Measurements from ENCODE around the gene KRT33B. TPM values are rescaled to one million over a fixed set of nuclear protein-coding genes. Genes with fewer than 3 reads are reported as not detected.

Gene KRT33B
- total and polyA plus RNA-seq, 2 experiments from 2014 or later: 0.35 TPM; not detected in 1

DNA sequence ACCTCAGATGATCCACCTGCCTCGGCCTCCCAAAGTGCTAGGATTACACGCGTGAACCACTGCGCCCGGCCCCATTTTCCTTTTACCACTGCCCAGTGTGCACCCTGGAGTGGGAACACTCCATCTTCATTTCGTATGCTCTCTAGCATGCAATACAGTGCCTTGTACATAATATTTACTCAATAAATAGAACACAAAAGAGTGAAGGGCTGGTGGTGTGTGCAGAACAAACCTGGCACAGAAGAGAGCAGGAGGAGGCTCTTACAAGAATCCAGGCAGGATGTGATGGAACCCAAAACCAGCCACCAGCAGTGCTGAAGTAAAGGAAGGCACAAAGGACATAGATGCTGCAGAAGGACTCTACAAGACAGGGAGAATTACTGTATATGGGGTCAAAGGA lies 47.5 kb upstream of the KRT33B start:
- peaks cover 20% of the 10 kb centered on the region for H3K4me1 ChIP-seq (ENCODE audit: insufficient read depth)
- H3K27ac ChIP-seq: peak overlapping the region; percentile 1

DNA sequence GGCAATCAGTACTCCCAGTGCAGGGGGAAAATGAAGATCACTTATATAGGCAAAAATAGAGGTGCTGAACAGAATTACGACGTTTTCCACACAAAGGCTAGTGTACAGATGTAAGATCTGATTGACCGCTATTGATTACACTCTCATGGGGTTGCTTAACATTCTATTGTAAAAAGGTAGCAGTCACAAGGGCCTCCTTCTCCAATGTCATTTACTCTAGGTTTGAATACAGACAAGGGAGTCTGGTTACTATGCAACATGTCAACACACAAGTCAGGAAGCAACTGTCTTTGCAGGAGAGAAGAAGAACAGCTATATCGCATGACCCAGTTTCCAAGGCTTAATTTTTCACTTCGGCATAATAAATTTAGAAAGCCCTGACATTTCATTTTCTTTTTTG lies 46.9 kb upstream of the KRT33B start:
- H3K9me2 ChIP-seq (replicated peaks; ENCODE audit: insufficient read depth): no peaks in the 10 kb centered on the region
- WGBS (ENCODE audit: low lambda C conversion rate, missing lambda C conversion rate): 82% methylated on average over 5 of the region's 5 CpGs

More for the DNA sequence above, 47.5 kb upstream of the KRT33B start:
- Histone ChIP-seq H2AFZ (no peak overlapping the region), H3K4me3 (no peak overlapping the region), H3K9me3 (ENCODE audit: low read depth) (no peaks in the 10 kb centered on the region), H4K20me1 (ENCODE audit: insufficient read depth, poor library complexity, severe bottlenecking) (no peaks in the 10 kb centered on the region), H3K27me3 (no peaks in the 10 kb centered on the region), H3K9me2 (replicated peaks; ENCODE audit: insufficient read depth) (no peaks in the 10 kb centered on the region), H3K79me2 (no peaks in the 10 kb centered on the region), H3K4me2 (no peak overlapping the region), H3K36me3 (replicated peaks; ENCODE audit: insufficient read depth, low read depth) (no peaks in the 10 kb centered on the region)
- WGBS (ENCODE audit: low lambda C conversion rate, missing lambda C conversion rate): 95% methylated on average over 6 of the region's 6 CpGs
- no peak for DNase-seq (ENCODE audit: low spot score)
- TF ChIP-seq EZH2 (IDR thresholded peaks at IDR 0.05; ENCODE audit: borderline replicate concordance) (no peak), EZH2phosphoT487 (IDR thresholded peaks at IDR 0.05; ENCODE audit: low read depth, severe bottlenecking, unreplicated experiment) (no peak)
- TF ChIP-seq, protein P1, sequence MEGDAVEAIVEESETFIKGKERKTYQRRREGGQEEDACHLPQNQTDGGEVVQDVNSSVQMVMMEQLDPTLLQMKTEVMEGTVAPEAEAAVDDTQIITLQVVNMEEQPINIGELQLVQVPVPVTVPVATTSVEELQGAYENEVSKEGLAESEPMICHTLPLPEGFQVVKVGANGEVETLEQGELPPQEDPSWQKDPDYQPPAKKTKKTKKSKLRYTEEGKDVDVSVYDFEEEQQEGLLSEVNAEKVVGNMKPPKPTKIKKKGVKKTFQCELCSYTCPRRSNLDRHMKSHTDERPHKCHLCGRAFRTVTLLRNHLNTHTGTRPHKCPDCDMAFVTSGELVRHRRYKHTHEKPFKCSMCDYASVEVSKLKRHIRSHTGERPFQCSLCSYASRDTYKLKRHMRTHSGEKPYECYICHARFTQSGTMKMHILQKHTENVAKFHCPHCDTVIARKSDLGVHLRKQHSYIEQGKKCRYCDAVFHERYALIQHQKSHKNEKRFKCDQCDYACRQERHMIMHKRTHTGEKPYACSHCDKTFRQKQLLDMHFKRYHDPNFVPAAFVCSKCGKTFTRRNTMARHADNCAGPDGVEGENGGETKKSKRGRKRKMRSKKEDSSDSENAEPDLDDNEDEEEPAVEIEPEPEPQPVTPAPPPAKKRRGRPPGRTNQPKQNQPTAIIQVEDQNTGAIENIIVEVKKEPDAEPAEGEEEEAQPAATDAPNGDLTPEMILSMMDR (IDR thresholded peaks at IDR 0.05; ENCODE audit: poor library complexity): no peak

DNA sequence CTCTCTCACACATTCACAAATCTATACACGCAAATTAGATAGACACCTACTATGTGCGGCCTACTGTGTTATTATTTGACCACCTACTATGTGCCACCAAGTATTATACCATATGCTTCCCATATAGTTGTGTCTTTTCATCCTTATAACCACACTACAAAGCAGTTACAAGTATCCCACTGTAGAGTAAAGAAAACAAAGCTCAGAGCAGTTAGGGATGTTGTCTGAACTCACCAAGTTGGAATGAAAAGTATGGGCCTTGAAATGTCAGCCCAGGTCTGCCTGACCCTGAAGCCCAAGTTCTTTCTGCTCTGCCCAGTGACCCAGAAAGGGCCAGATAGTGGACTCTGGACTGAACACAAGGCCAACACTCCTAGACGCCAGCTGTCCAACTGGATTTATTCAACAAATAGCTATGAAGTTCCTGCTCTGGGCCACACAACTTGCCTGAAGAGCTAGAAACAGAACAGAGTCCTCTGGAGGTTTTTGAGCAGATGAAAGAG lies 46.3 kb upstream of the KRT33B start:
- Histone ChIP-seq H3K36me3 (replicated peaks; ENCODE audit: insufficient read depth, low read depth) (no peaks in the 10 kb centered on the region), H3K27me3 (no peaks in the 10 kb centered on the region), H3K79me2 (no peaks in the 10 kb centered on the region), H3K27ac (peak overlapping the region; percentile 64), H3K9me3 (ENCODE audit: low read depth) (no peaks in the 10 kb centered on the region), H4K20me1 (ENCODE audit: insufficient read depth, poor library complexity, severe bottlenecking) (no peaks in the 10 kb centered on the region), H3K4me1 (ENCODE audit: insufficient read depth) (peaks cover 19% of the 10 kb centered on the region), H2AFZ (no peak overlapping the region), H3K4me2 (no peak overlapping the region), H3K4me3 (no peak overlapping the region), H3K9me2 (replicated peaks; ENCODE audit: insufficient read depth) (no peaks in the 10 kb centered on the region)
- TF ChIP-seq EZH2phosphoT487 (IDR thresholded peaks at IDR 0.05; ENCODE audit: low read depth, severe bottlenecking, unreplicated experiment): no peak
- TF ChIP-seq EZH2 (IDR thresholded peaks at IDR 0.05; ENCODE audit: borderline replicate concordance): no peak
- TF ChIP-seq, protein P1 (IDR thresholded peaks at IDR 0.05; ENCODE audit: poor library complexity): no peak
- peak; percentile 30 for DNase-seq (ENCODE audit: low spot score)
- 83% methylated on average over 3 of the region's 3 CpGs for WGBS (ENCODE audit: low lambda C conversion rate, missing lambda C conversion rate)

More for the DNA sequence above, 46.9 kb upstream of the KRT33B start:
- H3K27me3 ChIP-seq: no peaks in the 10 kb centered on the region
- H3K9me3 ChIP-seq (ENCODE audit: low read depth): no peaks in the 10 kb centered on the region
- H3K4me1 ChIP-seq (ENCODE audit: insufficient read depth): peaks cover 20% of the 10 kb centered on the region
- TF ChIP-seq EZH2 (IDR thresholded peaks at IDR 0.05; ENCODE audit: borderline replicate concordance) (no peak), EZH2phosphoT487 (IDR thresholded peaks at IDR 0.05; ENCODE audit: low read depth, severe bottlenecking, unreplicated experiment) (no peak)
- TF ChIP-seq, protein P1 (IDR thresholded peaks at IDR 0.05; ENCODE audit: poor library complexity): no peak
- peak overlapping the region; percentile 64 for H3K27ac ChIP-seq
- H3K4me3 ChIP-seq: no peak overlapping the region
- H4K20me1 ChIP-seq (ENCODE audit: insufficient read depth, poor library complexity, severe bottlenecking): no peaks in the 10 kb centered on the region
- no peak overlapping the region for H2AFZ ChIP-seq
- H3K79me2 ChIP-seq: no peaks in the 10 kb centered on the region
- H3K4me2 ChIP-seq: no peak overlapping the region
- DNase-seq (ENCODE audit: low spot score): no peak
- no peaks in the 10 kb centered on the region for H3K36me3 ChIP-seq (replicated peaks; ENCODE audit: insufficient read depth, low read depth)

Data from hepatocyte (in vitro differentiated cells).